GM19463 (cell line): ENCODE results near the gene TMEM175.
"Not testable (repeated sequence)": the region's sequence is repeated elsewhere in the genome, so short reads cannot be mapped to it uniquely, and the experiment has no call there.

ENCODE experiments used
- ATAC-seq: cut with Tn5 transposase; IDR thresholded peaks from one replicate; pipeline ENCODE4 v1.9.1; 2021; ENCODE audit warnings: mild to moderate bottlenecking, moderate library complexity; ENCODE audit not compliant: unreplicated experiment

TMEM175 gene

GRCh38 chr4:987624-988513, 55.6 kb downstream of the TMEM175 start:
- no peak for ATAC-seq

- no peak for ATAC-seq
Measured at GRCh38 chr4:988726-989721, 56.8 kb downstream of the TMEM175 start.

- no peak for ATAC-seq
Measured at GRCh38 chr4:989722-990471, 57.6 kb downstream of the TMEM175 start.

- no peak for ATAC-seq
Measured at GRCh38 chr4:990746-991367, 58.6 kb downstream of the TMEM175 start.

- no peak for ATAC-seq
Measured at GRCh38 chr4:991451-992296, 59.4 kb downstream of the TMEM175 start.

- no peak for ATAC-seq
Measured at GRCh38 chr4:992297-993110, 60.2 kb downstream of the TMEM175 start.

GRCh38 chr4:993111-994029, 61.1 kb downstream of the TMEM175 start, which contains the start of gene SLC26A1:
Gene SLC26A1, minus strand, starts transcription at chr4:993404. Its CDS starts 1,701 bp downstream, at chr4:991703.
- no peak for ATAC-seq

GRCh38 chr4:995311-996026, 63.2 kb downstream of the TMEM175 start:
- no peak for ATAC-seq

GRCh38 chr4:996030-996996, 64.1 kb downstream of the TMEM175 start:
- no peak for ATAC-seq

GRCh38 chr4:996997-997374, 64.7 kb downstream of the TMEM175 start:
- ATAC-seq: no peak

- ATAC-seq: no peak
Measured at GRCh38 chr4:997375-998071, 65.3 kb downstream of the TMEM175 start.

- no peak for ATAC-seq
Measured at GRCh38 chr4:998096-998691, 65.9 kb downstream of the TMEM175 start.

- not testable (repeated sequence) for ATAC-seq
Measured at GRCh38 chr4:999240-999863, 67.1 kb downstream of the TMEM175 start.

- ATAC-seq: no peak
Measured at GRCh38 chr4:999882-1000425, 67.7 kb downstream of the TMEM175 start.
